Right ventricle myocardium superior (tissue), 1 donor: ENCODE results near the gene NPIPB8. TPM values are rescaled to one million over a fixed set of nuclear protein-coding genes. Genes with fewer than 3 reads are reported as not detected.
"Not testable (repeated sequence)": the region's sequence is repeated elsewhere in the genome, so short reads cannot be mapped to it uniquely, and the experiment has no call there.

Source experiments
- ATAC-seq: fragments of 200-7000 bp; cut with Tn5 transposase; one replicate; pipeline ENCODE4 v1.9.1; 2020; ENCODE audit warnings: mild to moderate bottlenecking; ENCODE audit not compliant: poor library complexity
- DNase-seq: peaks from one replicate; pipeline ENCODE4 v3.0.0-alpha.2; 2020
- intact Hi-C: fragments of 100-400 bp; cut with DNase I; formaldehyde crosslinking; loops from one replicate; pipeline ENCODE4 v1.11.2; 2022
- long read RNA-seq: library from polyadenylated mRNA; unstranded; transcript quantifications from one replicate; pipeline ENCODE4 v2.0.0, GENCODE V29; 2021
- total RNA-seq: library from RNA; stranded (reverse); fragmentation: NEBNext Ultra II Directional; extraction: Animal tissue kit (Norgen Biotek cat#: 25700); gene quantifications from one replicate; pipeline ENCODE4 v1.2.1, GENCODE V29; 2021
- donor health status: DM: no; HTN: yes; CAD: no; lungs with severe emphysema.

Gene NPIPB8
- not detected for total RNA-seq
- long read RNA-seq, result 0 reads

- ATAC-seq, intact Hi-C loops, DNase-seq: not testable (repeated sequence)
Observed at GRCh38 chr16:28637765-28638164, at the start of gene NPIPB8. Gene NPIPB8 (plus strand): TSS chr16:28638065. CDS start chr16:28638361, 296 bp downstream.

DNA sequence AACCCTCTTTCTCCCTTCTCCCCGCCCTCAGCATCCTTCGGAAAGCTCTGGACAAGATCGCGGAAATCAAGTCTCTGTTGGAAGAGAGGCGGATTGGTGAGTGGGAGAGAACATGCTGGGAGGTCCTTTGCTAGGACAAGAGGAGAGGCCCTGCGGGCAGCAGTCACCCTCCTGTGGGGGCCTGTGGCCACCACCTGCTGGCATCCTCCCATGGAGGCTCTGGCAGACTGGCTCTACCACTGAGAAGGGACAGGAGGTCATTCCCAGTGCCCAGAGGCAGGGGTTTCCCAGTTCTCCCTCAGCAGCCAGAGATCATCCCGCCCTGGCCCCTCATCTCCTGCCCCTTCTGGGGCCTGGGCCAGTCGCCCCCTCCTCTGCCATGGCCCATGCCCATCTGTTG lies 48.8 kb upstream of the NPIPB8 start:
- DNase-seq (no peak), ATAC-seq (no peak)
- intact Hi-C loops, result no loop called here

DNA sequence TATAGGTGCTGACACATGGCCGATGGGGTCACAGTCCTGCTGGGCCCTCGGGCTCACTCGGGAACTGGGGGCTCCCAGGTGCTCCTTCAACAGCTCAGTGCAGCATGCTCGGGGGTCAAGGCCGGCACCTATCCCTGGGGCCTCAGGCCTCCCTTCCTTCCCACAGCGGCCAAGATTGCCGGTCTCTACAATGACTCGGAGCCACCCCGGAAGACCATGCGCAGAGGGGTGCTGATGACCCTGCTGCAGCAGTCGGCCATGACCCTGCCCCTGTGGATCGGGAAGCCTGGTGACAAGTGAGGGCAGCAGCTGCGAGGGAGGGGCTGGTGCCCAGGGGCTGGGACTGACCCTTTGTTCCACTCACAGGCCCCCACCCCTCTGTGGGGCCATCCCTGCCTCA lies 47.9 kb upstream of the NPIPB8 start:
- intact Hi-C loops, result no loop called here
- DNase-seq, result no peak
- no peak for ATAC-seq

- intact Hi-C loops, result no loop called here
- DNase-seq (no peak), ATAC-seq (no peak)
Observed at GRCh38 chr16:28590384-28591340, 47.2 kb upstream of the NPIPB8 start.

DNA sequence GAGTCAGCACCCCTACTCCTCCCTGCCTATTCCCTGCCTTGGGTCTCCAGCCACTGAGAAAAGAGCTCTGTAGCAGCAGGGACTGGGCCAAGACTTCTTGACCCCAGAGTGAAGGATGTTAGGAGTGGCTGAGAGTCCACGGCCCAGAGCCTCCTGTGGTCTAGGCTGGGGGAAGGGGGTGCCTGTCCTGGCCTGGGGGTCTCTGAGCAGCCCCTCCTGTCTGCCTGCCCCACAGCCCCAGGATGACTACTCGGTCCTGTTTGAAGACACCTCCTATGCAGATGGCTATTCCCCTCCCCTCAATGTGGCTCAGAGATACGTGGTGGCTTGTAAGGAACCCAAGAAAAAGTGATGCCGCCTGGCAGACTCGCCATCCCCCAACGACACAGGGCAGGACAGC lies 46.5 kb upstream of the NPIPB8 start:
- intact Hi-C loops, result no loop called here
- DNase-seq (no peak), ATAC-seq (no peak)

- no peak for DNase-seq
- intact Hi-C loops, result no loop called here
- no peak for ATAC-seq
Observed at GRCh38 chr16:28592511-28592910, 45.4 kb upstream of the NPIPB8 start.

DNA sequence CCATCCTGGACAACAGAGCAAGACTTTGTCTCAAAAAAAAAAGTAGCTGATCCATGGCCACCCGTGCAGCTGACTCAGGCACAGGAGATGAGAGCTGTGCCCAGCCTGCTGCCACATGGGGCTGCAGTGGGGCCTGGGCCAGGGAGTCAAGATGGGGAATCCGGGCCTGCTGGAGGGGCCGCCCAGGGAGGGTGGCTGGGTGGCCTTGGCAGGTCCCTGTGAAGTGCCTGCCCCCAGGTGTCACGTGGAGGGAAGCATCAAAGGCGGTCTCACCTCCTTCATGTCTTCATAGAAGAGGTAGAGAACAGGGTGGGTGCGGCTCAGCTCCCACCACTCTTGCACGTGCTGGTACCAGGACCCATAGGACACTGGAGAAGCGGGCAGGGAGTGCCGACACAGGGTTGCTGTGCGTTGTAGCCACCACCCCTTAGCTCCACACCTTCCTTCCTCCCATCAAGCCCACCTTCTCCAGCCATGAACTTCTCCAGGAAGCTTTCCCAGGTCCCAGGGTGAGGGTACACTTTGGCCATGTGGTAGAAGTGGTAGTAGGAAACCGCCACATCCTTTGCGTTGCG lies 44.8 kb upstream of the NPIPB8 start:
- intact Hi-C loops, result no loop called here
- no peak for DNase-seq
- no peak for ATAC-seq

DNA sequence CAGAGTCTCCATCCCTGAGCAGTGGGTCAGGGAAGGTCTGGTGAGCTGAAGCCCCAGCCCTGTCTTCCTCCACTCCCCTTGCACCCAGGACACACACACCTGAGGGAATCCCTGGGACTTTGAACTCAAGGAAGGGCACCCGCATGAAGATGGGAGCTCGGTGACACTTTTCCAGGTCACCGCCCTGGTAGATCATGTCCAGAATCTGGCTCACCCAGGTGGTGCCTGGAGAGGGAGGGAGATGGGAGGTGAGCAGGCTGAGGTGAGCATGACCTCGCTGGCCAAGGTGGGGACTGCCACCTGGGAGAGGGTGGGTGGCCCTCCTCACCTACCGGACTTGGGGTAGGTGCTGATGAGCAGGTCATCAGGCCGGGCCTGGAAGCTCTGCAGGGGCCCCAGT lies 42.4 kb upstream of the NPIPB8 start:
- intact Hi-C loops, DNase-seq, ATAC-seq: not testable (repeated sequence)

DNA sequence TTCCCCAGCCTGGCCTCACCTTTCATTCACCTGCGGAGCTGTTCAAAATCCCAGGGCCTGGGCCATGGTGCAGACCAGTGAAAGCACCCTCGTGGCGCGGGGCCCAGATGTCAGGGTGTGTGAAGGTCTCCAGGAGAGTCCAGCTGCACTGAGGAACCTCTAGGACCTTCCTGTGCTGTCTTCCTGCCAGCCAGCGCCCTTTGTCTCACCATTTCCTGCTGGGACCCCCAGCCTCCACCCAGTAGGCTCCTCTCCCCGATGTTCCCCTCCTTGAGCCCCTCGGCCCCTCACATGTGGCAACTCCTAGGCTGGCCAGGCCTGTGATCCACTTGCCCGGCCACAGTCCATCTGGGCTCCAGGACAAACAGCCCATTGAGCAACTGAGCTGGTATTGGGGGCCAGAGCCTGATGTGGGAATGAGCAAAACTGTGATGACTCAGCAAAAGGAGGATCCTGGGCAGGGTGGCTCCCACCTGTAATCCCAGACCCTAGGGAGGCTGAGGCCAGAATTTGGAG lies 41.7 kb upstream of the NPIPB8 start:
- DNase-seq (no peak), ATAC-seq (peak; percentile 8)
- intact Hi-C loops, result no loop called here

DNA sequence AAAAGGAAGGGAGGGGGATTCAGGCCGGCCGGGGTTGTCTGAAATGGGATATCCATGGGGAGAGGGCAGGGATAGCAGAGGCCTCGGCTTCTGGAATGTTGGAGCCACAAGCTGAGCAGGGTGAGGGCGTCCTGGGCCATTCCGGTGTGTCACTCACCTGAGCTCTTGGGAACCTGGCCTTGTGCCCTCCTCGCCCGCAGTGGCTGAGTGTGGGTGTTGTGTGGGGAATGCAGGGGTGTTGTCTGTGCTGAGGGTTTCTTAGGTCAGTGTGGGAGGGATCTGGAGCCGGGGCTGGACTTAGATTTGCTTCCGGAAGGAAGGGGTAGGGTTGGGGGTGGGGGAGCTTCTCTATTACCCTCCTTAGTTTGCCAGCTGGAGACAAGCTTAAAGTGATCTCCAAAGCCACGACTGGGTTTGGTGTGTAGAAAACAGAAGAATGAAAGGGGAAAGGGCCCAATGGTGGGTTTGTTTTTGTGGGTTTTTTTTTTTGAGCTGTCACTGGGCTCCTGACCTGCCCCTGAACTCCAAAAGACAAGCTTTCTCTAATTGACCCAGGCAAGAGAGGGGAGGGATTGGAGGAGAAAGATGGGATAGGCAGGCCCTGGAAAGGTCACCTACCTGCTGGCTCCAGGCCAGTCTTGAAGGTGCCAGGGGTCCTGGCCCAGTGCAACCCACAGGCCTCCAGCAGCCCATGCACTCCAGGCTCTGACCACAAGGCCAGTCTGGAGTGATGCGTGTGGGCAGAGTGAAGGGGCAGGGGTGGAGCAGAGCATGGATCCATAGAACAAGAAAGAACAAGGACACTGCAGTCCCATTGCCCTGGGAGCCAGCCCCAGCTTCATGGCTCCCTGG lies 40.8 kb upstream of the NPIPB8 start, which contains the start of gene SULT1A2:
TSS of gene SULT1A2 (minus strand) at position 211 of the 852 bp plus-strand sequence. CDS start 1,120 bp downstream, outside the sequence.
- intact Hi-C loops, result no loop called here
- no peak for DNase-seq
- ATAC-seq, result peak; percentile 49

GRCh38 chr16:28597692-28598261 lies 40.1 kb upstream of the NPIPB8 start:
- DNase-seq (no peak), ATAC-seq (no peak)
- intact Hi-C loops, result no loop called here

- DNase-seq, intact Hi-C loops: not testable (repeated sequence)
- peak; percentile 47 for ATAC-seq
Observed at GRCh38 chr16:28599377-28600285, 38.2 kb upstream of the NPIPB8 start.

DNA sequence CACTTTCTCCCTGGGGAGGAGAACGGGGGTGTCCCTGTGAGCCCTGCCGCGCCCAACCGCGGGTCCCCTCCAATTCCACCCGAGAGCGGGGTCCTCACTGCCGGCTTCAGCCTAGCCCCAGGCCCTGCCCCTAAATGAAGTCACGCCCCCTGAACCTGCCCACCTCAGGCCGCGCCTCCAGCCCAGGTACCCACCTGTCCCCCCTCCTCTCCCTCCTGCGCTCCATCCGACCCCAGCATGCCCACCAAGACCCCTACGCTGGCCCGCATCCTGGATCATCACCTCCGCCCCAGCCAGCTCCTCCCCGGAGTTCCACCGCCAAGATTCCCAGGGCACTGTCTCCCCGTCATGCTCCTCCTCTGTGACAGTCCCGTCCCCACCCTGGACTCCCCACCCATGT lies 36.9 kb upstream of the NPIPB8 start:
- ATAC-seq, intact Hi-C loops, DNase-seq: not testable (repeated sequence)

- DNase-seq, ATAC-seq, intact Hi-C loops: not testable (repeated sequence)
Observed at GRCh38 chr16:28601589-28601988, 36.3 kb upstream of the NPIPB8 start.

GRCh38 chr16:28602062-28602461 lies 35.8 kb upstream of the NPIPB8 start:
- DNase-seq, ATAC-seq: not testable (repeated sequence)

DNA sequence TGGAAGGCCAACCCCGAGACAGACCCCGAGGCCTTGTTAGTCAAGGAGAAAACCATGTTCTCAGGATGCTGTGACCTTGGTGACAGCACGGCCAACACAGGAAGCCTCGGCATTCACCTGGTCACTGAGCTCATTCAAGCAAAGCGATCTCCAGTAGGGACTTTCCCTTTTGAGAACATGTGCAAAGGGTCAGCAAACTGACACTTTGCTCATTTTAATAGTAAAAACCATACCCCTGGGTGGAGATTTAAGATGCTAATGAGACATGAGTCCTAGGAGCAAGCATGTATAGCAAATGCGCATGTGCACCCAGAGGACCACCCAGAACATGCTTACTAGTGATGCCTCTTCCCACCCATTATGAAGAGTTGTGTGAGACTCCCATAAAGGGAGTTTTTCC lies 35.3 kb upstream of the NPIPB8 start:
- ATAC-seq (no peak), DNase-seq (no peak)
- intact Hi-C loops, result no loop called here

More at GRCh38 chr16:28602062-28602461, 35.8 kb upstream of the NPIPB8 start:
- intact Hi-C loops, result not testable (repeated sequence)
